LNCAP (cell line): ENCODE data around the gene SF3B3.
A peak's percentile ranks its signal among the peaks of the same experiment; 100 is the strongest.

Experiments used
- CTCF ChIP-seq: fragments of 450-650 bp; IDR thresholded peaks from 2 replicates; pipeline ENCODE4 v1.5.1; 2017; ENCODE audit warnings: mild to moderate bottlenecking

Gene SF3B3

GRCh38 chr16:70577256-70577698 lies 53.7 kb downstream of the SF3B3 start:
- no peak for TF ChIP-seq CTCF

- no peak for TF ChIP-seq CTCF
Observed at GRCh38 chr16:70578035-70578434, 54.4 kb downstream of the SF3B3 start.

- TF ChIP-seq CTCF, result no peak
Observed at GRCh38 chr16:70579248-70579647, 55.6 kb downstream of the SF3B3 start.

- no peak for TF ChIP-seq CTCF
Observed at GRCh38 chr16:70579648-70580630, 56.3 kb downstream of the SF3B3 start.

GRCh38 chr16:70582280-70582978 lies 58.8 kb downstream of the SF3B3 start:
- TF ChIP-seq CTCF, result peak; percentile 45; the same call in 1 of the 2 replicates

- no peak for TF ChIP-seq CTCF
Observed at GRCh38 chr16:70586731-70587130, 63.1 kb downstream of the SF3B3 start.

- no peak for TF ChIP-seq CTCF
Observed at GRCh38 chr16:70588565-70588964, 64.9 kb downstream of the SF3B3 start.
